ENCODE results near the gene UBL4B.
A peak's percentile ranks its signal among the peaks of the same experiment; 100 is the strongest.
"Not testable (repeated sequence)": the region's sequence is repeated elsewhere in the genome, so short reads cannot be mapped to it uniquely, and the experiment has no call there.

UBL4B gene

GRCh38 chr1:110070282-110070669 lies 42.0 kb upstream of the UBL4B start:
- Histone ChIP-seq H3K4me1 (ENCODE audit: control insufficient read depth, insufficient read depth, low read length) (peaks cover 5% of the 10 kb centered on the region), H3K27me3 (ENCODE audit: control insufficient read depth, insufficient read depth, low read length) (peaks cover 73% of the 10 kb centered on the region), H3K27ac (ENCODE audit: low read length) (no peak overlapping the region), H3K36me3 (ENCODE audit: control insufficient read depth, insufficient read depth, low read length) (no peaks in the 10 kb centered on the region), H3K4me3 (ENCODE audit: low read length) (peak overlapping the region; percentile 37; the same call in 1 of the 2 replicates), H3K9me3 (ENCODE audit: control insufficient read depth, insufficient read depth, low read length) (no peaks in the 10 kb centered on the region)
- no peak for DNase-seq (ENCODE audit: low read depth, low spot score)
- WGBS (ENCODE audit: insufficient coverage, insufficient read length) = no CpG with 5 or more reads among the region's 52 CpGs

GRCh38 chr1:110070671-110071242 lies 41.5 kb upstream of the UBL4B start, which contains the start of gene ALX3:
Gene ALX3, minus strand, starts transcription at chr1:110070672. Its CDS starts 60 bp downstream, at chr1:110070612.
- no CpG with 5 or more reads among the region's 27 CpGs for WGBS (ENCODE audit: insufficient coverage, insufficient read length)
- H3K4me3 ChIP-seq (ENCODE audit: low read length) = peak within 1 kb of the TSS; percentile 37; the same call in 1 of the 2 replicates
- peaks cover 73% of the 10 kb centered on the region for H3K27me3 ChIP-seq (ENCODE audit: control insufficient read depth, insufficient read depth, low read length)

GRCh38 chr1:110074166-110074565 lies 38.1 kb upstream of the UBL4B start:
- WGBS (ENCODE audit: insufficient coverage, insufficient read length) = no CpG with 5 or more reads among the region's 4 CpGs
- Histone ChIP-seq H3K4me1 (ENCODE audit: control insufficient read depth, insufficient read depth, low read length) (peaks cover 5% of the 10 kb centered on the region), H3K27ac (ENCODE audit: low read length) (no peak overlapping the region), H3K36me3 (ENCODE audit: control insufficient read depth, insufficient read depth, low read length) (no peaks in the 10 kb centered on the region), H3K4me3 (ENCODE audit: low read length) (no peak overlapping the region), H3K9me3 (ENCODE audit: control insufficient read depth, insufficient read depth, low read length) (no peaks in the 10 kb centered on the region), H3K27me3 (ENCODE audit: control insufficient read depth, insufficient read depth, low read length) (peaks cover 41% of the 10 kb centered on the region)
- no peak for DNase-seq (ENCODE audit: low read depth, low spot score)

More at GRCh38 chr1:110070671-110071242, 41.5 kb upstream of the UBL4B start, which contains the start of gene ALX3:
- Histone ChIP-seq H3K27ac (ENCODE audit: low read length) (no peak within 1 kb of the TSS), H3K9me3 (ENCODE audit: control insufficient read depth, insufficient read depth, low read length) (no peaks in the 10 kb centered on the region), H3K36me3 (ENCODE audit: control insufficient read depth, insufficient read depth, low read length) (no peaks in the 10 kb centered on the region), H3K4me1 (ENCODE audit: control insufficient read depth, insufficient read depth, low read length) (peaks cover 5% of the 10 kb centered on the region)
- no peak for DNase-seq (ENCODE audit: low read depth, low spot score)

- Histone ChIP-seq H3K4me1 (ENCODE audit: control insufficient read depth, insufficient read depth, low read length) (no peaks in the 10 kb centered on the region), H3K27me3 (ENCODE audit: control insufficient read depth, insufficient read depth, low read length) (peaks cover 18% of the 10 kb centered on the region; the same call in 1 of the 2 replicates), H3K9me3 (ENCODE audit: control insufficient read depth, insufficient read depth, low read length) (no peaks in the 10 kb centered on the region), H3K36me3 (ENCODE audit: control insufficient read depth, insufficient read depth, low read length) (no peaks in the 10 kb centered on the region), H3K4me3 (ENCODE audit: low read length) (no peak overlapping the region), H3K27ac (ENCODE audit: low read length) (no peak overlapping the region)
- DNase-seq (ENCODE audit: low read depth, low spot score) = no peak
- no CpG with 5 or more reads among the region's 3 CpGs for WGBS (ENCODE audit: insufficient coverage, insufficient read length)
These were observed 35.3 kb upstream of the UBL4B start for GRCh38 chr1:110076789-110077500.

GRCh38 chr1:110079995-110080394 lies 32.2 kb upstream of the UBL4B start:
- H3K27me3 ChIP-seq (ENCODE audit: control insufficient read depth, insufficient read depth, low read length) = peaks cover 33% of the 10 kb centered on the region
- H3K9me3 ChIP-seq (ENCODE audit: control insufficient read depth, insufficient read depth, low read length); H3K4me1 ChIP-seq (ENCODE audit: control insufficient read depth, insufficient read depth, low read length); H3K4me3 ChIP-seq (ENCODE audit: low read length); H3K36me3 ChIP-seq (ENCODE audit: control insufficient read depth, insufficient read depth, low read length); H3K27ac ChIP-seq (ENCODE audit: low read length); DNase-seq (ENCODE audit: low read depth, low spot score): not testable (repeated sequence)
- no CpG with 5 or more reads among the region's 2 CpGs for WGBS (ENCODE audit: insufficient coverage, insufficient read length)

GRCh38 chr1:110081061-110081460 lies 31.2 kb upstream of the UBL4B start:
- Histone ChIP-seq H3K9me3 (ENCODE audit: control insufficient read depth, insufficient read depth, low read length) (no peaks in the 10 kb centered on the region), H3K27ac (ENCODE audit: low read length) (no peak overlapping the region), H3K4me1 (ENCODE audit: control insufficient read depth, insufficient read depth, low read length) (peaks cover 2% of the 10 kb centered on the region; the same call in 1 of the 2 replicates), H3K4me3 (ENCODE audit: low read length) (no peak overlapping the region), H3K36me3 (ENCODE audit: control insufficient read depth, insufficient read depth, low read length) (no peaks in the 10 kb centered on the region), H3K27me3 (ENCODE audit: control insufficient read depth, insufficient read depth, low read length) (peaks cover 43% of the 10 kb centered on the region)
- no CpG with 5 or more reads among the region's 5 CpGs for WGBS (ENCODE audit: insufficient coverage, insufficient read length)
- DNase-seq (ENCODE audit: low read depth, low spot score) = no peak

- H3K27me3 ChIP-seq (ENCODE audit: control insufficient read depth, insufficient read depth, low read length) = peaks cover 55% of the 10 kb centered on the region
- DNase-seq (ENCODE audit: low read depth, low spot score) = no peak
- H3K27ac ChIP-seq (ENCODE audit: low read length) = no peak overlapping the region
- no peaks in the 10 kb centered on the region for H3K36me3 ChIP-seq (ENCODE audit: control insufficient read depth, insufficient read depth, low read length)
- no peaks in the 10 kb centered on the region for H3K9me3 ChIP-seq (ENCODE audit: control insufficient read depth, insufficient read depth, low read length)
- no peak overlapping the region for H3K4me3 ChIP-seq (ENCODE audit: low read length)
- H3K4me1 ChIP-seq (ENCODE audit: control insufficient read depth, insufficient read depth, low read length) = peaks cover 2% of the 10 kb centered on the region; the same call in 1 of the 2 replicates
- no CpG with 5 or more reads among the region's 5 CpGs for WGBS (ENCODE audit: insufficient coverage, insufficient read length)
These were observed 29.8 kb upstream of the UBL4B start for GRCh38 chr1:110082477-110082876.

GRCh38 chr1:110083061-110083865 lies 29.0 kb upstream of the UBL4B start:
- H3K27me3 ChIP-seq (ENCODE audit: control insufficient read depth, insufficient read depth, low read length) = peaks cover 56% of the 10 kb centered on the region
- H3K4me3 ChIP-seq (ENCODE audit: low read length) = no peak overlapping the region
- no CpG with 5 or more reads among the region's 15 CpGs for WGBS (ENCODE audit: insufficient coverage, insufficient read length)

GRCh38 chr1:110083866-110084226 lies 28.4 kb upstream of the UBL4B start:
- no CpG with 5 or more reads among the region's 37 CpGs for WGBS (ENCODE audit: insufficient coverage, insufficient read length)
- no peak for DNase-seq (ENCODE audit: low read depth, low spot score)
- no peaks in the 10 kb centered on the region for H3K9me3 ChIP-seq (ENCODE audit: control insufficient read depth, insufficient read depth, low read length)
- H3K27ac ChIP-seq (ENCODE audit: low read length) = no peak overlapping the region
- H3K4me1 ChIP-seq (ENCODE audit: control insufficient read depth, insufficient read depth, low read length) = peaks cover 2% of the 10 kb centered on the region; the same call in 1 of the 2 replicates
- no peak overlapping the region for H3K4me3 ChIP-seq (ENCODE audit: low read length)
- H3K36me3 ChIP-seq (ENCODE audit: control insufficient read depth, insufficient read depth, low read length) = no peaks in the 10 kb centered on the region
- H3K27me3 ChIP-seq (ENCODE audit: control insufficient read depth, insufficient read depth, low read length) = peaks cover 56% of the 10 kb centered on the region

More at GRCh38 chr1:110083061-110083865, 29.0 kb upstream of the UBL4B start:
- no peak for DNase-seq (ENCODE audit: low read depth, low spot score)
- Histone ChIP-seq H3K36me3 (ENCODE audit: control insufficient read depth, insufficient read depth, low read length) (no peaks in the 10 kb centered on the region), H3K9me3 (ENCODE audit: control insufficient read depth, insufficient read depth, low read length) (no peaks in the 10 kb centered on the region), H3K27ac (ENCODE audit: low read length) (no peak overlapping the region), H3K4me1 (ENCODE audit: control insufficient read depth, insufficient read depth, low read length) (peaks cover 2% of the 10 kb centered on the region; the same call in 1 of the 2 replicates)

Data from iPS DF 6.9 (cell line).